ENCODE data around the gene ODC1. TPM values are rescaled to one million over a fixed set of nuclear protein-coding genes. Genes with fewer than 3 reads are reported as not detected.
"Not testable (repeated sequence)": the region's sequence is repeated elsewhere in the genome, so short reads cannot be mapped to it uniquely, and the experiment has no call there.

The ODC1 gene
- total and polyA plus RNA-seq, 2 donors, result 49.6 to 127 TPM

DNA sequence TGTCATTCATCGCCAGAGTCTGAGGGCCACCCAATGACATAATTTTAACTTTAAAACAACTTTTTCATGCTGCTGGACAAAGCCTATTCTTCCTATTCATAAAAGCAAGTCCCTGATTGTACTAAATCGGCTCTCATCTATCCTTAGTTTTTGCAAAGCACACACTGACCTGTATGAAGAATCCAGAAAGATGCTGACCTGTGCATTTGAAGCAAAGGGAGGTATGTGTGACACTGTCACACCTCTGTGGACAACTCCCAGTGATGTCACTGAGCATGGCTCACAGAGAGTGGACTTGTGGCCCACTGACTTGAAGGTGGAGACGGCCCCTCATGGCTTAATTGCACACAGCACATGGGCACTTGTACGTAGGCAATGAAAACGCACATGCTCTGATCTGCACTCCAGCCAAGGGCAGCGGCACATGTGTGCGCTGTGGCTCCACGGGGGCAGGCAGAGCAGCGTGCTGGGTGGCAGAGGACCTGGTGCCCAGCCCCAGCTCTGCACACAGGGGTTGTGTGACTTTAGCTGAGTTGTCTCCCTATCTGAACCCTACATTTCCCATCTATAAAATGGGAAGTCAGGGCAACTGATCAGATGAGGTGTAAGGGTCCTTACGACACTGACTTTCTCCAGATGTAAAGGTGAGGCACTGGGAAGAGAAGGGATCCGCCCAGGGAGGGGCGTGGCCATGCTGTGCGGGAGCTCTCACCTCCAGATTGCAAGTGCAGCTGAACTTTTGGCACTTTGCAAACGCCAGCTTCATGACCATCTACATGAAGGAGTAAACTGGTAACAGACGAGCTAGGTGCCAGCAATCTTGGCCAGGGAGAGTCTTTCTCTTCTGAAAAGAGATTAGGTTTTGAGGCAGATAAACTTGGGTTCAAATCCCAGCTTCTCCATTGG is 14.3 kb upstream of the ODC1 start:
- no peak for DNase-seq (ENCODE audit: low read depth in 6 of 9, low spot score in 9 of 9)
- Histone ChIP-seq H3K9me3 (ENCODE audit: control insufficient read depth in 2 of 2, insufficient read depth in 1 of 2, low read length in 1 of 2) (no peaks in the 10 kb centered on the region), H3K27me3 (ENCODE audit: control insufficient read depth in 2 of 2, insufficient read depth in 1 of 2, low read length in 1 of 2) (no peaks in the 10 kb centered on the region), H3K27ac (ENCODE audit: low read depth in 1 of 2, low read length in 1 of 2) (no peak overlapping the region), H3K36me3 (ENCODE audit: control insufficient read depth in 2 of 2, insufficient read depth in 2 of 2, low read length in 1 of 2) (no peaks in the 10 kb centered on the region), H3K4me1 (ENCODE audit: control insufficient read depth in 2 of 2, insufficient read depth in 2 of 2, low read length in 2 of 2) (peaks cover 3 to 25% of the 10 kb centered on the region in 2 donors), H3K4me3 (ENCODE audit: low read length in 2 of 2) (no peak overlapping the region)
- 77% methylated on average over 15 of the region's 15 CpGs for WGBS

GRCh38 chr2:10460366-10460796 is 12.3 kb upstream of the ODC1 start:
- DNase-seq (ENCODE audit: low read depth in 6 of 9, low spot score in 9 of 9), result peak in 1 of 9 donors; percentile 46

DNA sequence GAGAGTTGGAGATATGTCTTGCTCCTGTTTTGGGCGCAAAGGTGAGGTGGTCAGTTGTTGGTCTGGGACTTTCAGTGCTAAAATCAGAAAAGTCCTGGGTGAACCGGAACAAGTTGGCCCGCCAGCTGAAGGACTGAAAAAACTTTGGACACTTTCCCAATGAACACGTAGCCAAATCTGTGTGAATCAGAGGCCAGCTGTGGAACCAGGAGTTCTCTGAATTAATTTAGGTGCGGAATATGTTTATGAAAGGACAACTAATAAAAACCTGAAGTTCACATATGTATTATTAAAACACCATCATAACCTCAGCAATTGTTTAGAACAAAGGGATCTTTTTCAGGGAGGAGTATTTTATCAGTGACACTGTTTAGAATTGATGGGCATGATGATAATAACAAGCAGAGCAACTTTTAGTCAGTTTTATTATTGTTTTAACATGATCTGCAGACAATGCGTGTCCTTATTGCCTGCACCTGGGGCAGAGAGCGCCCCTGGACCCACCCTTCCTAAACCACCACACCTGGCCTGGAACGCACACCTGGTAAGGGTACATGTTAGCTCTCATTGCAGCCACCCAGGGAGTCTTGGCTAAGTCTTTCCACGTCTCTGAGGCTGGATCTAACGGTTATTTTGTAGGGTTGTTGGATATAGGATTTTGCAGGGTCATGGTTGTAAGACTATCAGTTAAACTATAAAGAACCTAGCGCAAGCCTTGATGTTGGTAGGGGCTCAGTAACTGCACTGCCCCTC is 9.9 kb upstream of the ODC1 start:
- no peak for DNase-seq (ENCODE audit: low read depth in 6 of 9, low spot score in 9 of 9)
- Histone ChIP-seq H3K9me3 (ENCODE audit: control insufficient read depth in 2 of 2, insufficient read depth in 1 of 2, low read length in 1 of 2) (no peaks in the 10 kb centered on the region), H3K4me1 (ENCODE audit: control insufficient read depth in 2 of 2, insufficient read depth in 2 of 2, low read length in 2 of 2) (peaks cover 5 to 47% of the 10 kb centered on the region in 2 donors), H3K27ac (ENCODE audit: low read depth in 1 of 2, low read length in 1 of 2) (no peak overlapping the region), H3K4me3 (ENCODE audit: low read length in 2 of 2) (no peak overlapping the region), H3K36me3 (ENCODE audit: control insufficient read depth in 2 of 2, insufficient read depth in 2 of 2, low read length in 1 of 2) (no peaks in the 10 kb centered on the region), H3K27me3 (ENCODE audit: control insufficient read depth in 2 of 2, insufficient read depth in 1 of 2, low read length in 1 of 2) (peaks cover 0 to 3% of the 10 kb centered on the region in 2 donors)
- WGBS, result 84% methylated on average over 11 of the region's 11 CpGs

More at GRCh38 chr2:10460366-10460796, 12.3 kb upstream of the ODC1 start:
- Histone ChIP-seq H3K9me3 (ENCODE audit: control insufficient read depth in 2 of 2, insufficient read depth in 1 of 2, low read length in 1 of 2) (no peaks in the 10 kb centered on the region), H3K27ac (ENCODE audit: low read depth in 1 of 2, low read length in 1 of 2) (no peak overlapping the region), H3K36me3 (ENCODE audit: control insufficient read depth in 2 of 2, insufficient read depth in 2 of 2, low read length in 1 of 2) (no peaks in the 10 kb centered on the region), H3K4me1 (ENCODE audit: control insufficient read depth in 2 of 2, insufficient read depth in 2 of 2, low read length in 2 of 2) (peaks cover 3 to 28% of the 10 kb centered on the region in 2 donors), H3K27me3 (ENCODE audit: control insufficient read depth in 2 of 2, insufficient read depth in 1 of 2, low read length in 1 of 2) (no peaks in the 10 kb centered on the region), H3K4me3 (ENCODE audit: low read length in 2 of 2) (no peak overlapping the region)
- 66% methylated on average over 17 of the region's 17 CpGs for WGBS

DNA sequence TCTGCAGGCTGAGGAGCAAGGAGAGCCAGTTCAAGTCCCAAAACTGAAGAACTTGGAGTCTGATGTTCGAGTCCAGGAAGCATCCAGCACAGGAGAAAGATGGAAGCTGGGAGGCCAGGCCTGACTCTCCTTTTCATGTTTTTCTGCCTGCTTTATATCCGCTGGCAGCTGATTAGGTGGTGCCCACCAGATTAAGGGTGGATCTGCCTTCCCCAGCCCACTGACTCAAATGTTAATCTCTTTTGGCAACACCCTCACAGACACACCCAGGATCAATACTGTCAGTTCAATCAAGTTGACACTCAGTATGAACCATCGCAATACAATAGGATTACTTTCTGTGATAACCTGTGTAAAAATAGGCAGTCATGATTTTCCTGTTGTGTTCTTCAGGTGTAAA is 9.1 kb upstream of the ODC1 start:
- H3K27ac ChIP-seq (ENCODE audit: low read depth in 1 of 2, low read length in 1 of 2); DNase-seq (ENCODE audit: low read depth in 6 of 9, low spot score in 9 of 9); H3K36me3 ChIP-seq (ENCODE audit: control insufficient read depth in 2 of 2, insufficient read depth in 2 of 2, low read length in 1 of 2); H3K4me3 ChIP-seq (ENCODE audit: low read length in 2 of 2); H3K9me3 ChIP-seq (ENCODE audit: control insufficient read depth in 2 of 2, insufficient read depth in 1 of 2, low read length in 1 of 2); H3K27me3 ChIP-seq (ENCODE audit: control insufficient read depth in 2 of 2, insufficient read depth in 1 of 2, low read length in 1 of 2): not testable (repeated sequence)
- H3K4me1 ChIP-seq (ENCODE audit: control insufficient read depth in 2 of 2, insufficient read depth in 2 of 2, low read length in 2 of 2), result peaks cover 7 to 50% of the 10 kb centered on the region in 2 donors
- WGBS, result 98% methylated on average over 3 of the region's 3 CpGs

DNA sequence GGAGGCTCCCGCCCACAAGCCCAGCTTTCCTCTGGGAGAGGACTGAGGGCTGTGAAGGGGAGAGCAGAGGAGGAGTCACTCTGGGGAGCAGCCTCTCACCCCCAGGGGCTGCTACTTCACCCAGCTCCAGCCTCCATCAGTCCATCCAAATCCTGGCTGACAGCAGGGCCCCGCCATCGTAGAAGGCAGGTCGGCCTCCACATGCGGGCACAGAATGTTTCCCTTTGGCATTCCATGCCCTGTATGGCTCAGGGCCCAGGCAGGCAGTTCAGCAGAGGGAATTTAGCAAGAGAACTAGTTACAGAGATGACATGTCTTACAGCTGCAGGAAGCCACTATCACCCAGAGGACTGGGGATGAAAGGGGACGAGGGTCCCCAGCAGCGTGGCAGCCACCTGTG is 6.4 kb upstream of the ODC1 start:
- Histone ChIP-seq H3K9me3 (ENCODE audit: control insufficient read depth in 2 of 2, insufficient read depth in 1 of 2, low read length in 1 of 2) (peaks cover 0 to 4% of the 10 kb centered on the region in 2 donors), H3K27me3 (ENCODE audit: control insufficient read depth in 2 of 2, insufficient read depth in 1 of 2, low read length in 1 of 2) (peaks cover 0 to 3% of the 10 kb centered on the region in 2 donors), H3K4me3 (ENCODE audit: low read length in 2 of 2) (no peak overlapping the region), H3K27ac (ENCODE audit: low read depth in 1 of 2, low read length in 1 of 2) (no peak overlapping the region), H3K36me3 (ENCODE audit: control insufficient read depth in 2 of 2, insufficient read depth in 2 of 2, low read length in 1 of 2) (no peaks in the 10 kb centered on the region), H3K4me1 (ENCODE audit: control insufficient read depth in 2 of 2, insufficient read depth in 2 of 2, low read length in 2 of 2) (peaks cover 3 to 41% of the 10 kb centered on the region in 2 donors)
- no peak for DNase-seq (ENCODE audit: low read depth in 6 of 9, low spot score in 9 of 9)
- WGBS, result 92% methylated on average over 7 of the region's 7 CpGs

- H3K4me3 ChIP-seq (ENCODE audit: low read length in 2 of 2), result no peak overlapping the region
- 98% methylated on average over 9 of the region's 9 CpGs for WGBS
- DNase-seq (ENCODE audit: low read depth in 6 of 9, low spot score in 9 of 9), result no peak
- peaks cover 0 to 3% of the 10 kb centered on the region in 2 donors for H3K27me3 ChIP-seq (ENCODE audit: control insufficient read depth in 2 of 2, insufficient read depth in 1 of 2, low read length in 1 of 2)
- no peaks in the 10 kb centered on the region for H3K36me3 ChIP-seq (ENCODE audit: control insufficient read depth in 2 of 2, insufficient read depth in 2 of 2, low read length in 1 of 2)
- peaks cover 9 to 44% of the 10 kb centered on the region in 2 donors for H3K4me1 ChIP-seq (ENCODE audit: control insufficient read depth in 2 of 2, insufficient read depth in 2 of 2, low read length in 2 of 2)
- H3K9me3 ChIP-seq (ENCODE audit: control insufficient read depth in 2 of 2, insufficient read depth in 1 of 2, low read length in 1 of 2), result peaks cover 0 to 4% of the 10 kb centered on the region in 2 donors
- no peak overlapping the region for H3K27ac ChIP-seq (ENCODE audit: low read depth in 1 of 2, low read length in 1 of 2)
Measured at GRCh38 chr2:10453905-10454298, 5.8 kb upstream of the ODC1 start.

DNA sequence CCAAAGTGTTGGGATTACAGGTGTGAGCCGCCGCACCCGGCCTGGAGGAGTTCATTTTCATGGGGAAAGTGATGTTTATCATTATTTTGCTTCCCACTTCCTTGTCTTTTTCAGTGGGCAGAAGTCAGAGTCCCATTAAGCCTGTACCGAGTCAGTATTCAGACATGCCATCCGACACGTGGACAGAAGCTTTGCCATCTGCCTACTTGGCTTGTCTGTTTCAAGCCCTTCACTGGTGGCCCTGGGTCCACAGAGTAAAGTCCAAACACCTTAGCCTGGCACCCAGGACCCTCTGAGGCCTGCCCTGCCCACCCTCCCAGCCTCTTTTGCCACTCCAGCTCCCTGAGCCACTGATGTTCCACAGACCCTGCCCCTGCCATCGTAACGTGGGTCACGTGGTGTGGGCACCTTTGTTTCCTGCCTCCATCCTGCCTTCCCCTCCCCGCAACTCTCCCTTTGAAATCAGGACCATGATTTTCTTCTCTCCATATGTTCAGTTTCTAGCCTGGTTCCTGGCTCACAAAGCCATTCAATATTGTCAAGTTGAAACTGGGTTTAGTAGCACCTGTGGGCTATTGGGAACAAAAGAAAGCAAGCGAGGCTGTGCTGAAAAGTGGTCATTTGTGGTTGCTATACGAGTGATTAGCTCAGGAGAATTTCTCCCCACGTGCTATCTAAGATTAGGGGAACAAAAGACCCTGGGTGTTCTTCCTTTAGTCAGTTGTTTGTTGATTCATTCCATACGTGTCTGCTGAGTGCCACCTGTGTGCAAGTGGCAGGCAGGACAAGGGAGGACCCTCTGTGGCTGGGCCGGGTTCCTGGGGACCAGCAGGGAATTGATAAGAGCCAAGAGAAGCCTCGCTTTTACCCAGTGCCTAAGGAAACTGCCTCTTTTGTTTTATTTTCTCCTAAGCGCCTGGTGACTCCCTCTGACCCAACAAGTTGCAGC is 5.1 kb upstream of the ODC1 start:
- DNase-seq (ENCODE audit: low read depth in 6 of 9, low spot score in 9 of 9), result peak in 1 of 9 donors; percentile 51

GRCh38 chr2:10452312-10452711 is 4.2 kb upstream of the ODC1 start:
- no peak overlapping the region for H3K27ac ChIP-seq (ENCODE audit: low read depth in 1 of 2, low read length in 1 of 2)
- peaks cover 0 to 3% of the 10 kb centered on the region in 2 donors for H3K27me3 ChIP-seq (ENCODE audit: control insufficient read depth in 2 of 2, insufficient read depth in 1 of 2, low read length in 1 of 2)
- DNase-seq (ENCODE audit: low read depth in 6 of 9, low spot score in 9 of 9), result no peak
- peaks cover 10 to 43% of the 10 kb centered on the region in 2 donors for H3K4me1 ChIP-seq (ENCODE audit: control insufficient read depth in 2 of 2, insufficient read depth in 2 of 2, low read length in 2 of 2)
- no peaks in the 10 kb centered on the region for H3K36me3 ChIP-seq (ENCODE audit: control insufficient read depth in 2 of 2, insufficient read depth in 2 of 2, low read length in 1 of 2)
- WGBS, result 93% methylated on average over 3 of the region's 3 CpGs
- H3K4me3 ChIP-seq (ENCODE audit: low read length in 2 of 2), result no peak overlapping the region
- H3K9me3 ChIP-seq (ENCODE audit: control insufficient read depth in 2 of 2, insufficient read depth in 1 of 2, low read length in 1 of 2), result peaks cover 0 to 4% of the 10 kb centered on the region in 2 donors

More for the DNA sequence above, 5.1 kb upstream of the ODC1 start:
- Histone ChIP-seq H3K9me3 (ENCODE audit: control insufficient read depth in 2 of 2, insufficient read depth in 1 of 2, low read length in 1 of 2) (peaks cover 0 to 4% of the 10 kb centered on the region in 2 donors), H3K4me3 (ENCODE audit: low read length in 2 of 2) (no peak overlapping the region), H3K36me3 (ENCODE audit: control insufficient read depth in 2 of 2, insufficient read depth in 2 of 2, low read length in 1 of 2) (no peaks in the 10 kb centered on the region), H3K27me3 (ENCODE audit: control insufficient read depth in 2 of 2, insufficient read depth in 1 of 2, low read length in 1 of 2) (peaks cover 0 to 3% of the 10 kb centered on the region in 2 donors), H3K27ac (ENCODE audit: low read depth in 1 of 2, low read length in 1 of 2) (peak overlapping the region in 1 of 2 donors; percentile 40), H3K4me1 (ENCODE audit: control insufficient read depth in 2 of 2, insufficient read depth in 2 of 2, low read length in 2 of 2) (peaks cover 10 to 42% of the 10 kb centered on the region in 2 donors)
- 80% methylated on average over 17 of the region's 17 CpGs for WGBS
